HT1080 (cell line): Measurements from ENCODE around the gene STK32C. TPM values are rescaled to one million over a fixed set of nuclear protein-coding genes. Genes with fewer than 3 reads are reported as not detected.

ENCODE experiments used
- total RNA-seq: library from RNA; depleted of rRNA; stranded (reverse); fragments of >200 nt; shearing (Covaris generic); gene quantifications from 2 replicates; pipeline ENCODE4 v1.2.3, GENCODE V29; 2014; rRNA removed

Gene STK32C
- total RNA-seq, 1 experiment from 2014 or later: 11.5 TPM

Other genes starting within 250 kb of the STK32C start
- 0.03 TPM in 2 replicates for gene JAKMIP3, start 242.0 kb downstream of the STK32C start, total RNA-seq
- gene DPYSL4, start 121.0 kb downstream of the STK32C start, total RNA-seq: not detected in 2 replicates
- 2.4 and 5.2 TPM in 2 replicates for gene LRRC27, start 24.2 kb upstream of the STK32C start, total RNA-seq
- 3.2 and 3.8 TPM in 2 replicates for gene PWWP2B, start 89.2 kb upstream of the STK32C start, total RNA-seq
- gene INPP5A, start 229.8 kb upstream of the STK32C start, total RNA-seq: 31.1 and 34.4 TPM in 2 replicates